Activated naive CD4-positive, alpha-beta T cell treated with anti-CD3 and anti-CD28 coated beads for 36 hours (primary cell): ENCODE results near the gene POLE2. TPM values are rescaled to one million over a fixed set of nuclear protein-coding genes. Genes with fewer than 3 reads are reported as not detected.
A peak's percentile ranks its signal among the peaks of the same experiment; 100 is the strongest.
"Not testable (repeated sequence)": the region's sequence is repeated elsewhere in the genome, so short reads cannot be mapped to it uniquely, and the experiment has no call there.

Experiments used
- CTCF ChIA-PET: fragments of 350-600 bp; sonication (Branson Sonifier 250); formaldehyde crosslinking; loops from one replicate; lab custom pipeline; 2021; ENCODE audit warnings: antibody characterized with exemption; lab: Charles Lee
- DNase-seq: peaks from one replicate; pipeline ENCODE4 v3.0.0-alpha.2; 2020
- H3K27ac Mint-ChIP-seq: one replicate; pipeline ENCODE4 v1.8.0; 2021; ENCODE audit warnings: mild to moderate bottlenecking, mixed read lengths
- H3K27me3 Mint-ChIP-seq: one replicate; pipeline ENCODE4 v1.8.0; 2021; ENCODE audit warnings: low read depth, mixed read lengths
- H3K36me3 Mint-ChIP-seq: one replicate; pipeline ENCODE4 v1.8.0; 2021; ENCODE audit warnings: low read depth, mixed read lengths
- H3K4me1 Mint-ChIP-seq: one replicate; pipeline ENCODE4 v1.8.0; 2021; ENCODE audit warnings: low read depth, mixed read lengths
- H3K4me3 Mint-ChIP-seq: one replicate; pipeline ENCODE4 v1.8.0; 2021; ENCODE audit warnings: mild to moderate bottlenecking, moderate library complexity, mixed read lengths
- H3K9me3 Mint-ChIP-seq: one replicate; pipeline ENCODE4 v1.8.0; 2021; ENCODE audit warnings: mixed read lengths
- intact Hi-C: fragments of 100-400 bp; cut with micrococcal nuclease; formaldehyde crosslinking; loops from one replicate; pipeline ENCODE4 v1.15.1; 2023
- total RNA-seq, 2 experiments: library from RNA; stranded (reverse); gene quantifications; one replicate each; pipeline ENCODE4 v1.2.3, GENCODE V29; 2021

POLE2 gene
- 10 to 100 TPM; 36.9 to 40.3 TPM for total RNA-seq

- peak; percentile 82 for DNase-seq
- H3K4me1 Mint-ChIP-seq: peaks cover 25% of the 10 kb centered on the region
- peak within 1 kb of the TSS; percentile 92 for H3K4me3 Mint-ChIP-seq
- intact Hi-C loops: loop anchor here (1.0 to 2.0 kb wide), 6 partner anchors 54 to 543 kb away; partner anchors contain the start of genes KLHDC2, NEMF, RPS29 and SOS2
- CTCF ChIA-PET: interaction anchor here (0.6 to 0.9 kb wide), 2 partner anchors 13 to 103 kb away, joined by 3 read pairs; no protein-coding TSS in a partner anchor
- no peaks in the 10 kb centered on the region for H3K9me3 Mint-ChIP-seq
- H3K36me3 Mint-ChIP-seq: peaks cover 14% of the 10 kb centered on the region
- H3K27me3 Mint-ChIP-seq: no peaks in the 10 kb centered on the region
- H3K27ac Mint-ChIP-seq: peak within 1 kb of the TSS; percentile 83
Measured at GRCh38 chr14:49687942-49688700, at the start of gene POLE2. Gene POLE2 (minus strand): TSS chr14:49688214. CDS start chr14:49688203, 11 bp downstream.

- H3K36me3 Mint-ChIP-seq, intact Hi-C loops, H3K9me3 Mint-ChIP-seq, H3K27ac Mint-ChIP-seq, H3K4me3 Mint-ChIP-seq, H3K4me1 Mint-ChIP-seq, H3K27me3 Mint-ChIP-seq, DNase-seq: not testable (repeated sequence)
- CTCF ChIA-PET: interaction anchor here (0.6 to 1.2 kb wide), 3 partner anchors 10 to 459 kb away, joined by 3 read pairs; no protein-coding TSS in a partner anchor
Measured at GRCh38 chr14:49735669-49736068, 47.7 kb upstream of the POLE2 start.

GRCh38 chr14:49733836-49734235 is 45.8 kb upstream of the POLE2 start:
- intact Hi-C loops: no loop called here
- H3K4me1 Mint-ChIP-seq: no peaks in the 10 kb centered on the region
- no peak for DNase-seq
- no peaks in the 10 kb centered on the region for H3K27me3 Mint-ChIP-seq
- H3K4me3 Mint-ChIP-seq: no peak overlapping the region
- no peaks in the 10 kb centered on the region for H3K9me3 Mint-ChIP-seq
- H3K27ac Mint-ChIP-seq: no peak overlapping the region
- H3K36me3 Mint-ChIP-seq: peaks cover 4% of the 10 kb centered on the region
- CTCF ChIA-PET: interaction anchor here (0.7 kb wide), 1 partner anchor 814 kb away, joined by 3 read pairs; no protein-coding TSS in a partner anchor

- H3K27me3 Mint-ChIP-seq: no peaks in the 10 kb centered on the region
- no peaks in the 10 kb centered on the region for H3K4me1 Mint-ChIP-seq
- no peak overlapping the region for H3K4me3 Mint-ChIP-seq
Measured at GRCh38 chr14:49732896-49733295, 44.9 kb upstream of the POLE2 start.

GRCh38 chr14:49727171-49727570 is 39.2 kb upstream of the POLE2 start:
- intact Hi-C loops: no loop called here
- CTCF ChIA-PET: interaction anchor here (0.6 kb wide), 1 partner anchor 9 kb away, joined by 3 read pairs; no protein-coding TSS in a partner anchor
- Mint-ChIP-seq H3K27ac (no peak overlapping the region), H3K36me3 (peaks cover 3% of the 10 kb centered on the region), H3K4me3 (no peak overlapping the region), H3K4me1 (no peaks in the 10 kb centered on the region), H3K9me3 (no peaks in the 10 kb centered on the region), H3K27me3 (no peaks in the 10 kb centered on the region)
- DNase-seq: no peak

More at GRCh38 chr14:49732896-49733295, 44.9 kb upstream of the POLE2 start:
- no peak overlapping the region for H3K27ac Mint-ChIP-seq
- H3K36me3 Mint-ChIP-seq: peaks cover 4% of the 10 kb centered on the region
- no peak for DNase-seq
- H3K9me3 Mint-ChIP-seq: no peaks in the 10 kb centered on the region
- CTCF ChIA-PET: interaction anchor here (0.6 to 0.7 kb wide), 2 partner anchors 22 to 90 kb away, joined by 3 to 4 read pairs; no protein-coding TSS in a partner anchor
- intact Hi-C loops: no loop called here

- H3K9me3 Mint-ChIP-seq, H3K4me3 Mint-ChIP-seq, H3K27ac Mint-ChIP-seq, DNase-seq, intact Hi-C loops, H3K27me3 Mint-ChIP-seq, H3K4me1 Mint-ChIP-seq: not testable (repeated sequence)
- peaks cover 19% of the 10 kb centered on the region for H3K36me3 Mint-ChIP-seq
- CTCF ChIA-PET: interaction anchor here (0.6 kb wide), 1 partner anchor 681 kb away, joined by 3 read pairs; no protein-coding TSS in a partner anchor
Measured at GRCh38 chr14:49721733-49722435, 33.9 kb upstream of the POLE2 start.

DNA sequence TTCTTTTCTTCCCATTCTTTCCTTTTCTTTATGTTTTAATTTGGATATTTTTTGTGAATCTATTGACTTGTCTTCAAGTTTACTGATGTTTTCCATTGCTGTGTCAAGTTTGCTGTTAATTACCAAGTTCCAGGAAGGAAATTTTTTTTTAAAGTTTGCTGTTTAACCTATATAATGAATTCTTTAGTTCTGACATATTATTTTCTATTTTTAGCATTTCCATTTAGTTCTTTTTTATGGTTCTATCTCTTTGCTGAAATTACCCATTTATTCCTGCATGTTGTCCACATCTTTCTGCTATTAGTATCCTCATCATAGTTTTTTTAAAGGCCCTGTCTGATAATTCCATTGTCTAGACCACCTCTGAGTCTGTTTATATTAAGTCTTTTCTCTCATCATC is 32.7 kb upstream of the POLE2 start:
- no peaks in the 10 kb centered on the region for H3K9me3 Mint-ChIP-seq
- H3K4me1 Mint-ChIP-seq: no peaks in the 10 kb centered on the region
- no peaks in the 10 kb centered on the region for H3K27me3 Mint-ChIP-seq
- intact Hi-C loops: no loop called here
- CTCF ChIA-PET: no interaction called here
- peaks cover 19% of the 10 kb centered on the region for H3K36me3 Mint-ChIP-seq
- no peak overlapping the region for H3K4me3 Mint-ChIP-seq
- H3K27ac Mint-ChIP-seq: no peak overlapping the region
- no peak for DNase-seq

- H3K4me3 Mint-ChIP-seq, intact Hi-C loops, H3K4me1 Mint-ChIP-seq, H3K27ac Mint-ChIP-seq, DNase-seq, H3K9me3 Mint-ChIP-seq, H3K36me3 Mint-ChIP-seq, H3K27me3 Mint-ChIP-seq: not testable (repeated sequence)
- CTCF ChIA-PET: interaction anchor here (0.5 to 0.6 kb wide), 2 partner anchors 22 to 262 kb away, joined by 4 read pairs; no protein-coding TSS in a partner anchor
Measured at GRCh38 chr14:49710993-49711392, 23.0 kb upstream of the POLE2 start.

DNA sequence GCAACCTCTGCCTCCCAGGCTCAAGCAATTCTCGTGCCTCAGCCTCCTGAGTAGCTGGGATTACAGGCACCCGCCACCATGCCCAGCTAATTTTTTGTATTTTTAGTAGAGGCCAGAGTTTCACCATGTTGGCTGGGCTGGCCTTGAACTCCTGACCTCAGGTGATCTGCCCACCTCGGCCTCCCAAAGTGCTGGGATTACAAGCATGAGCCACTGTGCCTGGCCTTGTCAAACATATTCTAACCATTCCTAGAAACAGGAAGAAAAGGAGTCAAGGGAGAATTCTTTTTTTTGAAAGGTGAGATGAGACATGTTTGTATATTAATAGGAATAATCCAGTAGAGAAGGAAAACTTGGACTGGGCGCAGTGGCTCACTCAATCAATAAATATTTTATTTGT is 16.5 kb upstream of the POLE2 start:
- H3K27me3 Mint-ChIP-seq, H3K4me1 Mint-ChIP-seq, H3K36me3 Mint-ChIP-seq, H3K9me3 Mint-ChIP-seq, H3K27ac Mint-ChIP-seq, intact Hi-C loops, DNase-seq, H3K4me3 Mint-ChIP-seq: not testable (repeated sequence)
- CTCF ChIA-PET: interaction anchor here (0.5 to 0.6 kb wide), 2 partner anchors 228 to 699 kb away, joined by 3 read pairs; no protein-coding TSS in a partner anchor

DNA sequence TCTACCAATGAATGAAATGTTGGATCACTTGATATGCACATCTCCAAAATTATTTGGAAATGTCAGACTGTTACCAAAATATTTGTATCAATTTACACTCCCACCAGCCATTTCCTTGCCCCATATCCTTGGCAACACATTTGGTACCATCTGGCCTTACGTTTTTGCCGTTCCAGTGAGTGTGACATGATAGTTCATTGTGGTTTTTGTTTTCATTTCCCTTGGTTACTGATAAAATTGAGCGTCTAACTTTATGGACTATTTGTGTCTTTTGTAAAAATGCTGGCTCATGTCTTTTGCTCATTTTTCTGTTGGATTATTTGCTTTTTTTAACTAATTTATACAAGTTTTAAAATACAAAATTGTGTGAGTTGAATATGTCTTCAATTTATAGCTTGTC is 16.0 kb upstream of the POLE2 start:
- CTCF ChIA-PET: interaction anchor here (0.6 kb wide), 1 partner anchor 228 kb away, joined by 3 read pairs; no protein-coding TSS in a partner anchor
- no peak overlapping the region for H3K27ac Mint-ChIP-seq
- DNase-seq: no peak

GRCh38 chr14:49702725-49703124 is 14.7 kb upstream of the POLE2 start:
- intact Hi-C loops: no loop called here
- CTCF ChIA-PET: no interaction called here
- H3K27ac Mint-ChIP-seq: no peak overlapping the region
- peaks cover 6% of the 10 kb centered on the region for H3K36me3 Mint-ChIP-seq
- H3K4me3 Mint-ChIP-seq: no peak overlapping the region
- H3K27me3 Mint-ChIP-seq: no peaks in the 10 kb centered on the region
- H3K9me3 Mint-ChIP-seq: no peaks in the 10 kb centered on the region
- no peak for DNase-seq
- H3K4me1 Mint-ChIP-seq: peaks cover 5% of the 10 kb centered on the region

More for the DNA sequence above, 16.0 kb upstream of the POLE2 start:
- Mint-ChIP-seq H3K4me1 (peaks cover 5% of the 10 kb centered on the region), H3K36me3 (peaks cover 6% of the 10 kb centered on the region), H3K4me3 (no peak overlapping the region), H3K9me3 (no peaks in the 10 kb centered on the region), H3K27me3 (no peaks in the 10 kb centered on the region)
- intact Hi-C loops: no loop called here

- not testable (repeated sequence) for H3K36me3 Mint-ChIP-seq, H3K27me3 Mint-ChIP-seq, H3K9me3 Mint-ChIP-seq, H3K27ac Mint-ChIP-seq
- peaks cover 29% of the 10 kb centered on the region for H3K4me1 Mint-ChIP-seq
- intact Hi-C loops: loop anchor here (1.0 to 5.0 kb wide), 2 partner anchors 74 to 619 kb away; partner anchors contain the start of genes DMAC2L and L2HGDH
- CTCF ChIA-PET: interaction anchor here (0.7 to 0.9 kb wide), 2 partner anchors 14 to 169 kb away, joined by 3 read pairs; no protein-coding TSS in a partner anchor
- H3K4me3 Mint-ChIP-seq: peak overlapping the region; percentile 81
- DNase-seq: peak; percentile 16
Measured at GRCh38 chr14:49693735-49694124, 5.7 kb upstream of the POLE2 start.
